ENCODE measurements around the gene CD200.

Gene CD200, protein sequence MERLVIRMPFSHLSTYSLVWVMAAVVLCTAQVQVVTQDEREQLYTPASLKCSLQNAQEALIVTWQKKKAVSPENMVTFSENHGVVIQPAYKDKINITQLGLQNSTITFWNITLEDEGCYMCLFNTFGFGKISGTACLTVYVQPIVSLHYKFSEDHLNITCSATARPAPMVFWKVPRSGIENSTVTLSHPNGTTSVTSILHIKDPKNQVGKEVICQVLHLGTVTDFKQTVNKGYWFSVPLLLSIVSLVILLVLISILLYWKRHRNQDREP

DNA sequence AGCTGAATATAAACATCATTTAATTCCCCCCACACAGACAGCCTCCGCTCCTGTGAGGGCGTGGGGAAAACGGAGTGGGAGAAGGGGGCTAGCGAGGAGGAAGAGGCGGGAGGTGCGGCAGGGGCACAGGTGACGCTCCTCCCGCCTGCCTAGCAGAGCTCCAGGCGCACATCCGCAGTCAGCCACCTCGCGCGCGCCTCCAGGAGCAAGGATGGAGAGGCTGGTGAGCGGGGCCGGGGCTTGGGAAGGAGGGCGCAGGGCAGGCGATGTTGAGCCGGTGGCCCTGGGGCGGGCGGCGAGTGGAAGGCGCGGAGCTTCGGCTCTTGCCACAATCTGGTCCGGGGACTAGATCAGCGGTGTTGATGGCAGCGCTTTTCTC is at the start of gene CD200:
CD200 (plus strand) TSS at position 155 of the 379 bp plus-strand sequence; CDS start at position 212, 57 bp downstream.
- DNase-seq (ENCODE audit: low spot score): peak; percentile 27

DNA sequence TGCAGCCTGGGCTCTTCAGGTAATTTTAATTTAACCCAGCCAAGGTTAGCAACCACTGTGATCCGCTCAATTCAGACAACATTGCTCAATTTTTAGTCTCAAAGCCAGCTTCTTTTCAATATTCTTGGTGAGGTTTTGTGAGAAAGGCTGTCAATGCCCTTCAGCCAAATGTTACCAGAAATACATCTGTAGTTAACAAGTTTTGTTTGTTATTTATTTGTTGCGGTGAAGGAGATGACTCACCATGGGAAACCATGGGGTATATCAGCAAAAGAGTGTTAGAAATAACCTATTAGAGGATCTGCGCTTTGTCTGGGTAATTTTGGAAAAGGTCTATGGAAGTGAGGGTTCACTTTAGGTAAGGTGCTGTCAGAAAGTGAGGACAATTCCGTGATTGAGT is 43.9 kb upstream of the CD200 start:
- no peak for DNase-seq (ENCODE audit: low spot score)

DNA sequence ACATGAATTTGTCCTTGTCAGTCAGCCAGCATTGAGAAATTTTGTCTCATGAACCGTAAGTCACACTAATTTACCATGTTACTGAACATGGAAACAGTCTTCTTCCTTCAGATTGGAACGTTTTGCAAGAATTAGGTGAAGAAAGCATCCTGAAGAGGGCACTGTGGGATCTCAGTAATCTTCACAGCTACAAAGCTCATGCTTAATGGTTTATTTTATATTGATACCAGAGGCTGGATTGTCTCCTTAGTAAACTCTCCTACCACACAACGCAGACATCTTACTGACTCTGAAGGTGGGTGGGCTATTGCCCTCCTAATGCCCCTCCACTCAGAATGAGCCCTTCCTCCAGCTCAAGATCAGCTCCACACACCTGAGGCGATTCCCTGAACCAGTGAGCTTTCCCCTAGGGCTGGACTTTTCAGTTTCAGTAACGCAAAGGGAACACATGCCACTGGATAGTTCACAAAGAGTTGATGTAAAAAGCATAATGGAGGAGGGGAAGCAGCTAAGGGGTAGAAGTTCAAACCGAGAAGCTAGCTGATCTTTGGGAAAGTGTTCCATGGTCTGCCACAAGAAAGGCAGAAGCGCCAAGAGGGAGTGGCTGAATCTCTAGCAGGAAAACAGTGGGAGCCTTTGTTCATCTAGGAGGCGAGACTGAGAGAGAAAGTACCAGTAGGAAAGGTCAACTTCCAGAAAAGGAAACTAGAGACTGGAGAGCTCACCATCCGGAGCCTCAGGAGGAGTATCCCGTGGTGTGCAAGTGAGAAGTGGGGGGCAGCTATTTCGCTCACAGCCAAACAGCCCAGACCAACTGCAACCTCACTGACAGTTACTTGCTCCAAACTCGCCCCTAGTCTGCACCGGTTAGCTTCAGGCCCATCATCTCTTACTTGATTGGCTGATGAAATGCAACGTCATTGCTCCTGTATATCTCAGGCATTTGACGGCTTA is 39.3 kb upstream of the CD200 start, which contains the start of gene SLC9C1:
SLC9C1 (minus strand) TSS at position 849 of the 954 bp plus-strand sequence. CDS start 7,425 bp downstream, outside the sequence.
- DNase-seq (ENCODE audit: low spot score): peak; percentile 49

DNA sequence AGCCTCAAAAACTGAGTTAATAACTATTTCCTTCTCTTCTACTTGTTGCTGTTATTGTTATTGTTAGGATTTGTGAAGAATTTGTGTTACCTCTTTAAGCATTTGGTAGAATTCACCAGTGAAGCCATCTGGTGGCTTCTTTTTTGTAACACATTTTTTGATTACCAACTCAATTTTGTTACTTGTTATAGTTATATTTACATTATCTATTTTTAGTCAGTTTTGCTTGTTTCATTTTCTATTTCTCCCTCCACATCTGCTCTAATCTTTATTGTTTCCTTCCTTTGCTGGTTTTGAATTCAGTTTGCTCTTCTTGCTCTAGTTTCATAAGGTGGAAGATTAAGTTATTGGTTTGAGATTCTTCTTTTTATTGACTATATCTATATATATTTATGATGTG is 35.2 kb upstream of the CD200 start:
- no peak for DNase-seq (ENCODE audit: low spot score)

DNA sequence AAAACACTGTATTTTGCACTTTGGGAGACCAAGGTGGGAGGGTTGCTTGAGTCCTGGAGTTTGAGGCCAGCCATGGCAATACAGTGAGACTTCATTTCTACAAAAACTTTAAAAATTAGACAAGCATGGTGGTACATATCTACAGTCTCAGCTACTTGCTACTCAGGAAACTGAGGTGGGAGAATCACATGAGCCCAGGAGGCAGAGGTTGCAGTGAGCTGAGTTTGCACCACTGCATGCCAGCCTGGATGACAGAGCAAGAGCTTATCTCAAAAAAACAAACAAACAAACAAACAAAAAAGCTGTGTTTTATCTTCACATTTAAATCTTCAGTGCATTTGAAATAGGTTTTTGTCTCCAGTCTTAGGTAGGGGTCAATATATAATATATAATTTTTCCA is 34.2 kb upstream of the CD200 start:
- DNase-seq (ENCODE audit: low spot score): no peak

DNA sequence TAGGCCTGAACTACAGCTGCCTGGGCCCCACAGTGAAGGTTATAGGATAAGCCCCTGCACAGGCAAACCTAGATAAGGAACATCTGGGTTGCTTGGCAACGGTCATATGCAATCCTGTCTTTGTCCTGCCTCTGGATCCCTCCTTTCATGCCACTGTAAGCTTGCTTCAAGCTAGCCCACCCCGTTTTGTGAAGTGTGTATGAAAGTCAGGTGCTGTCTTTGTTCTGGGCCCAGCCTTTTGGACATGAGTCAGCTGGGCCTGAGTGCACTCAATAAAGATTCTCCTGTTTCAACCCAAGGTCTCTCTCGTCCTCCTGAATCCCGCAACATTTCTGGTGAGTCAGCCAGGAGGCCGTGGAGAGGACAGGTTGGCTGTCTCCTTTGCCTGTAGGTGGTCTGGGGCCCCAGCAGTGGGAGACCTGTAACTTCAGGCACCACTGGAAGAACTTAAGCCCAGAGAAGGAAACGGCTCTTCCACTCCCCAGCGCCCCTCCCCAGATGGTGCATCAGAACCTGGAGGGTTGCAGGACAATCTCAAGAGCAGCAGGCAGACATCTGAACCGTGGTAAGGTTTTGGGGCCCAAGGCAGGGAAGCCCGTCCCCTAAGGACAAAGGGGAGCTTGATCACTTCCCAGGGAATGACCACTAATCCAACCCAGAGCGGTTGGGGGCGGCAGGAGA is 30.7 kb upstream of the CD200 start:
- DNase-seq (ENCODE audit: low spot score): no peak

DNA sequence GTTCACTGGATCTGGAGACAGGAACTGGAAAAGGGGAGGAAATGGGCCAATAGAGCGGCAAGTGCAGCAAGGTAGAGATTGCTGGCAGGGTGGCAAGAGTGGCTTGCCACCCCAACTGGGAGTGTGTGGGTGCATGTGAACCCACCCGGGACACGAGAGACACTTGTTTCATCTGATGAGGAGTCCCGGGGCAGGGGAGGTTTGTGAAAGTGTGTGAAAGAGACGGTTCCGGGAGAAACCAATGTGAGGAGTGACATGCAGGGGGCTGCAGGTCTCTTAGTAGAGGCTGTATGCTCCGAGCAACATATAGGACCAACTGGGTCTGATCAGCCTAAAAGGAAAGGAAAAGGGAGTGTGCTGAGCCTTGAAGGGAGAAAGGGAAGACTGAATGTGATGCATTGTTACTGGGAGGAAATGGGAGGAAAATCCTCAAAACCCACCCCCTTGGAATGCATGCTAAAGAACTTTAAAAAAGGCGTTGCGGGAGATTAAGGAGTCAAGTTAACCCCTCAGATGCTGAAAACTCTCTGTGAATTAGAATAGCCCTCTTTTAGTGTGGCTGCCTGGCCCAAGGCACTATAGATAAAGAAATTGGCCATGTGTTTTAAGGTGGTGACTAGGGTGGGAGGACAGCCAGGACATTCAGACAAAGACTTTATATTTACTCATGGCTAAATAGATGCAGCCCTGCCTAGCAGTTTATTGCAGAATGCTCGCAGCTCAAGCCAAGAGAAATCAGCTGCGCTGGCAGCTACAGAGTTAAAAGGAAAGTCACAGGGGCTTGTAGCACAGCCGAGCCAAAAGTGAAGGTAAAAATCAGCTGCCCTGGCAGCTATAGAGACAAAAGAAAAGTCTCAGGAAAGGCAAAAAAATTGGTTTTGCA is 29.8 kb upstream of the CD200 start:
- no peak for DNase-seq (ENCODE audit: low spot score)

DNA sequence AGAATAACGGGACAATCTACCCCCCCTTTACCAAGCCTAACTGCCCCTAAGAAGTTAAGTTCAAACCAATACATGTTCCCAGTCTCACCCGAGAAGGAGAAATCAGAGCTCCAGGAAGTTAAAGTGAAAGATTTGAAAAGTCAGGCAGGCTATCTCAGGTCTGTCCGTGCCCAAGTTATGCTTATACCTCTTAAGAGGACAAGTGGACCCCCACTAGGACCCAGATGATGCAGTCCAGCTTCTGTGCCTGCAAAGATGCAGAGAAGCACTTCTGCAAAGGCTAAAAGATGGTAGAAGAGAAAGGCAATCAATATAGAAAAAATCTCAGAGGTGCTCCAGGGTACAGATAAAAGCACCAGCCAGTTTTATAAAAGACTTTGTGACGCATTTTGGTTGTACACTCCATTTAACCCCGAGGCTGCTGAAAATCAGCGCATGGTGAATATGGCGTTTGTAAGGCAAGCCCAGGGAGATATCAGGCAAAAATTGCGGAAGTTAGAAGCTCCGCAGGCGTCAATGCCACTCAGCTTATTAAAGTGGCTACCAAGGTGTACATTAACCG is 29.1 kb upstream of the CD200 start:
- peak; percentile 5 for DNase-seq (ENCODE audit: low spot score)

DNA sequence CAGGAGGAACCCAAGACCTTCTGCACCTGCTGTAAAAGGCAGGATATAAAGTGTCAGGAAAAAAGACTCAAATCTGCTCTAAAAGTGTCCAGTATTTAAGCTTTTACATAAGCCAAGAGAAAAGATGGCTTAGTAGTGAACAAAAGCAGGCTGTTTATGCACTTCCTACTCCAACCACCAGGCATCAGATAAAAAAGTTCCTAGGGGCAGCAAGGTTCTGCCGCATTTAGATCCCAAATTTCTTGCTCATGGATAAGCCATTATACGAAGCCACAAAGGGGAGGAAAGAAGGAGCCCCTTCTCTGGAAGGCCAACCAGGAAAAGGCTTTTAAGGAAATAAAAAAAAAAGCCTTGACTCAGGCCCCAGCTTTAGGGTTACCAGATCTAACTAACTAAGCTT is 28.3 kb upstream of the CD200 start:
- DNase-seq (ENCODE audit: low spot score): no peak

DNA sequence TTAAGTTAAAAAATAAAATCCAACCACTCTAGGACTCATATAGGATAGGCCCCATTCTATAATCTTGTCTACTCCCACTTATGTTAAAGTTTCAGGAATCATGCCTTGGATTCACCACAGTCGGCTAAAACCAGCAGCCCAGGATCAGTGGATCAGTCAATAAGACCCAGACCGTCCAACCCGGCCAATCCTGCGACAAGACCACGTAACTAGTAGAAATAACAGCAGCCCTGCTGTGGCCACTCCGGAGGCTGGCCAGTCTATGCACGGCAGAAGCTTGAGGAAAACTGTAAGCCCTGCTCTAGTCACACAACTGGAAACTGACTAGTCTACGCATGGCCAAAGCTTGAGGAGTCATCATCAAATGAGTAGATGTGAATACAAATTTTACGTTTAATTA is 26.1 kb upstream of the CD200 start:
- DNase-seq (ENCODE audit: low spot score): no peak

DNA sequence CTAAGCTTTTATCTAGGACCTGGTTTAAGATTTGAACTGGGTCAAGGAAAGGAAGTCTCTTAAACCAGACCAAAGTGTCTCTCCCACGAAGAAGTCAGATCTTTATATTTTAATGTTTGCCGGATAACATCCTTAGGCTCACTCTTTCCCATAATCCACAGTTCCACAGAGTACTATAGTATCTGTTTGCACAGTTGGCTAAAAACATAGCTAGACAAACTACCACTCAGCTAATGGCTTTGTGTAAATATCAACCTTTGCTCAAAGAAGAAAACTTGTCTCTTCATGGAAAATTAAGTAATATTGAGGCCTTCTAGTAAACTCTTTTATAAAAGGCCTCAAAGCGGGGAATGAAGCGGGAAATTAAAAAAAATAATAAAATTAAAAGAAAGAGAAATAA is 25.4 kb upstream of the CD200 start:
- no peak for DNase-seq (ENCODE audit: low spot score)

DNA sequence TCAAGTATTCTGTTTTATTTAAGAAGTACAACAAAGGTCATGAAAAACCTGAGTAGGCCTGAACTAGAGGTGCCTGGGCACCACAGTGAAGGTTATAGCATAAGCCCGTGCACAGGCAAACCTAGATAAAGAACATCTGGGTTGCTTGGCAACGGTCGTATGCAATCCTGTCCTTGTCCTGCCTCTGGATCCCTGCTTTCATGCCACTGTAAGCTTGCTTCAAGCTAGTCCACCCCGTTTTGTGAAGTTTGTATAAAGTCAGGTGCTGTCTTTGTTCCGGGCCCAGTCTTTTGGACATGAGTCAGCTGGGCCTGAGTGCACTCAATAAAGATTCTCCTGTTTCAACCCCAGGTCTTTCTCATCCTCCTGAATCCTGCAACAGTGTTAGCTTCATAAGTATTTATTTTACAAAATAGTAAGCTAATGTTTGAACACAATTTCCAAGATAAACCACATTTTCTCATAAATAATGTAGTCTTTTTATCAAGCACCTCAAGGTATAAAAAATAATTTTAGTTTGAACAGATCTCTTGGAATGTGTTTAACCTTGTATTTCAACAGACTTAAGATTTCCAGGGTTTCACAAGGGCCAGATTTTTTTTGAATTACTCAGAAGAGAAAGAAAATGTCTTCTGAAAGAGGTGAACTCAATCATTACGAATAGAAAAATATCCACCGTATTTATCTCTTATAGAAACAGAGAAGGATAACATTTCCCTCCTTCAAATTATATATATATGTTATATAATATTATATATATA is 24.6 kb upstream of the CD200 start:
- DNase-seq (ENCODE audit: low spot score): no peak

DNA sequence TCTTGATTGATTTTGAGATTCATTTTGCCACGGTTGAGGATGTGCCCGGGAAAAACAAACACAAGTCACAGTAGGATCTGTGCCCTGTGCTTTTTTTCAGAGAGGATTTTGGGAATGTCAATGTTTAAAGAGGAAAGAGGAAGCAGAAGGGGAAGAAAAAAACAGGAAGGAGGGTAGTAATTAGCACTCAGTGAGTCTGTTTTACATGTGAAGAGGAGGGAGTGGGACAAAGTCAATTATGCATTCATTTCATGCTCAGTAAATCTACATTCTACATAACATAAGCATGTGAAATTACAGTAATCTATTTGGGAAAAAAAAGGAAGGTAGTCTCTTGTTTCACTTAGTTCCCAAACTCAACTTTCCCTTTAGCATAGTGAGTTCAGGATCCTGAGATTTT is 18.3 kb upstream of the CD200 start:
- DNase-seq (ENCODE audit: low spot score): no peak

DNA sequence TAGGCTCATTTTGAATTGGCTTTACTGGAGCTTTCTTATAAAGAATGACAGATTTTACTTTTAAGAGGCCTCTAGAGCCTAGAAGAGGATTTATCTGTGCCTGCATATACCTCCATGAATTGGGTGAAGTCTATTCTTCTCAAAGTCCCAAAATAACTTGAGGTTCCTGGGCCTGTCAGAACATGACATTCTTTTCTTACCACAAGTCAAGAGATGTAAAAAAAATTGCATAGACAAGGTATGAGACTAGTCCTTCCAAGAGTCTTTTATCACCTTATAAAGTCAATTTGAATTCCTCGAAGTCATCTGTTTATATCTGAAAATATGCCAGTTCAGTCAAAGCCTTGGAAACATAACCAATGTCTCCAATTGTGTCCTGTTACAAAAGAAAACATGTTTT is 17.2 kb upstream of the CD200 start:
- no peak for DNase-seq (ENCODE audit: low spot score)

DNA sequence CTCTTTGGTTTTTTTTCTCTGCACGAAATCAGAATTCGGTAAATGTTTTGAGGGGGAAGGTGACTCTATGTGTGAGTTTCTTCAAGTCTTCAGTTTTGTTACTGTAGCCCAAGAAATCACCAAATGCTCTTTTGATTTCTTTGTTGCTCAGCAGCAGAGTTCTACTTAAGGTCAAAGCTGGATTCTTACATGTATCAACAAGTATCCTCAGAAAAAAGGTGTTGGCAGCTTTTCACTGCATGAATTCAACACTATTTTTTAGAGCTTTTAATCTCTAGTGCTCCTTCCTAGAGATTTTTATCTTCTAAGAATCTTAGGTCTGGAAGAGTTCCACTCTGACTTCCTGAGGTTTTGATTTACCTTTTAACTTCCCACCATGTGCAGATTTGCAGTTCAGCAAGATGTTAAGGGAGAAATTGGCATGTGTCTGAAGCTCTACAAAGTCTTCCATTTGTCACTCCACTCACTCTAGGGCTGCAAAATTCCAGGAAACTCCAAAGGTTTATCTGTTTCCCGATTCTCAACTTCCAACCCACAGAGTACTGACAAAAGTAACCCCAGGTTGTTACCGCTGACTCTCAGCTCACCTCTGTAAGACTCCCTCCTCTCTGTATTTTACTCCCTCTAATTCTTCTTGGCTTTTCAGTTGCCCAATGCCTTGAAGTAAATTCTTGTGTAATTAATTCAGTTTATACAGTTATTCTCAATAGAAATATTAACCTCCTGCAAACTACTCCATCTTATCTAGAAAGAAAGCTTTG is 13.3 kb upstream of the CD200 start:
- DNase-seq (ENCODE audit: low spot score): no peak

DNA sequence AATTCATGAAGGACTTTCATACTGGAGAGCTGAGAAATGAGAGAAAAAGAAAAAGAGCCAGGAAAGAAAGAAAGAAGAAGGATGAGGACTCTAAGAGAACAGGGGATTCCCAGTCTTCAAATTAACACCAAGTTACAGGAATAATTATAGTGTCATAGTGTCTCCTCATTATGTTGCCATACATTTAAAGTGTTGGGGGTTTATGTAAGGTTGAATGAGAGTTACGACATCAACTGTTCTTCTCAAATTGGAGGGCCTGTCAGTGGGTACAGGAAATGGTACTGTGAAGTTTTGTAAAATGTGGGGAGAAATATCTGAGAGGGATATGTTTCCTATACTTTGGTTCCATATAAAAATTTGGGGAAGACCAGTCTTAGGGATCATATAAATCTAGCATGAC is 12.3 kb upstream of the CD200 start:
- no peak for DNase-seq (ENCODE audit: low spot score)

DNA sequence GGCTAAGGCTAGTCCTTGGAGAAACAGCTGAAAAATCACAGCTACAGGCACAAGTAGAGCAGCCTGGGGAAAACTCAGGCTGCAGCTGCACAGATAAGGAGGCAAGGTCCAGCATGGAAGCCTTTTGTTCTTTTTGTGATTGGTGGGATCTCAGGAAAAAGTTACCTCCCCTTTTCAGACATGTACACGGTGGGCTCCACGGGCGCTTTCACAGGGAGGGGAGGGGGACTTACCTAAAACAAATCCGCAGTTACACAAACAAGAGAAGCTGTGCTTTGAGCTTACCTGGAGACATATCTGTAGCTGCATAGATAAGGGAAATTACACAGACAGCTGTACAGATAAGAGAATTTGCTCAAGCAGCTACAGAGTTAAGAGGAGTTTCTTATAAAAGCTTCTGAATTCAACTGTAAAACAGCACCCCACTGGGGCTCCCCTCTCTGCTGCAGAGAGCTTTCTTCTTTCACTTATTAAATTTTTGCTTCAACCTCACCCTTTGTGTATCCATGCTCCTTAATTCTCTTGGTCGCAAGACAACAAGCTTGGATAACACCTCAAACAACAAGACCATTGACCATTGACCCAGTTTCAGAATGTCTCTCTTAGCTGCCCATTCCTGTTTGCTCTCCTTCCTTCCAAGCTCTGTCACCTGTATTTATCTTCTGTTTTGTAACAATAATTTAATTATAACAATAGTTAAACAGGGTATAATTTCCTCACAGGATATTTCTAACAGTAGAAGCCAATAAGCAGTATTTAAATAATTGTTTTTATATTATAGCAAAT is 10.9 kb upstream of the CD200 start:
- DNase-seq (ENCODE audit: low spot score): no peak

DNA sequence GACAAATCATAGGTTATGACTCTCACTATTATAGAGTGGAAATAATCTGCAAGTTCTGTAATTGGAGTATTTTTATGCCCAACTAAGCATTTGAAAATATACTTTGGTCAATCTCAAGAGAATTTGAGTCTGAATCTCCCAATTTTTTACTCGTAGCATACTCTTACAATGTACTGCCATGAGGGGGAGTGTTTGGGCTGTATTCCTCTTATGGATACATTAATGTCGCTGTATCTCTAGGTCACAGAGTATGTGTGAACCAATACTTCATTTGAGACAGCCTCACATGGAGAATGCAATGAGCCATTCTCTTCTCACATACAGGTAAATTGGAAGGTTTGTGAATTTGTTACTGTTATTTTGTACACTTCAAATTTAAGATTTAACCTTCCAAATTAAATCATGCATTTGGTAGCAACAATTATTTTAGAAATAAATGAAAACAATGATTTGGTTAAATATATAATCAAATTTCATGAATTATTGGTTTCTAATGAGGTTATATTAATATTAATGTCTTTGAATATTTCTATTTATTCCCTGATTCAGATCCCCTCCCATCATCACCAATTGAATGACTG is 5.5 kb upstream of the CD200 start:
- DNase-seq (ENCODE audit: low spot score): peak; percentile 65

DNA sequence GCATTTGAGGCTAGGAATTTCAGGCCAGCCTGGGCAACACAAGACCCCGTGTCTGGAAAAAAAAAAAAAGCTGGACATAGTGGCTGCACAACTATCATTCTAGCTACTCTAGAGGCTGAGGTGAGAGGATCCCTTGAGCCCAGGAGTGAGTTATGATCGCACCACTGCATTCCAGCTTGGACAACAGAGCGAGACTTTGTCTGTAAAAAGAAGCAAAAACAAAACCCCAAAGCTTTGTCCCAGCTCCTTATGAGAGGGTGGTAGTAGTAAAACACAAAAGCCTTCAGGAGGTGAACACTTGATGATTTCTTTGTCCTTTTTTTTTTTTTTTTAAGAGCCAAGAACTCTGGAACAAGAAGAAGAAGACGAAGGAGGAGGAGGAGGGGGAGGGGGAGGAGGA is 1.1 kb upstream of the CD200 start:
- DNase-seq (ENCODE audit: low spot score): no peak

Data from CD4-positive, alpha-beta T cell treated with Interleukin-6 at 100 ng/mL for 8 hours (primary cell).